DLD1 (cell line): Measurements from ENCODE around the gene ZP2.
"Not testable (repeated sequence)": the region's sequence is repeated elsewhere in the genome, so short reads cannot be mapped to it uniquely, and the experiment has no call there.

Source experiments
- in situ Hi-C: cut with HindIII; loops from 2 replicates; pipeline ENCODE4 v1.10.0; 2017; ENCODE audit warnings: low sequenced_read_pairs

The ZP2 gene

GRCh38 chr16:21153124-21153729 lies 58.1 kb downstream of the ZP2 start:
- in situ Hi-C loops, result not testable (repeated sequence)

GRCh38 chr16:21152160-21153030 lies 59.0 kb downstream of the ZP2 start:
- in situ Hi-C loops, result not testable (repeated sequence)

GRCh38 chr16:21150375-21151001 lies 60.9 kb downstream of the ZP2 start, which contains the start of gene DNAH3:
DNAH3 (minus strand) TSS chr16:21150846; CDS start chr16:21150319, 527 bp downstream.
- in situ Hi-C loops, result no loop called here
